Renal cortical epithelial cell (primary cell): ENCODE data around the gene SEC11C. TPM values are rescaled to one million over a fixed set of nuclear protein-coding genes. Genes with fewer than 3 reads are reported as not detected.

Experiments used
- total RNA-seq: library from RNA; depleted of rRNA; stranded (reverse); fragments of >200 nt; gene quantifications from 2 replicates; pipeline ENCODE4 v1.2.3, GENCODE V29; 2014

The SEC11C gene
- total RNA-seq, 1 donor from 2014 or later = 20.9 TPM

Other genes starting within 250 kb of the SEC11C start
- not detected in 2 replicates for gene GRP, start 80.3 kb downstream of the SEC11C start, total RNA-seq
- gene RAX, start 133.6 kb downstream of the SEC11C start, total RNA-seq = not detected in 2 replicates
- gene CPLX4, start 178.8 kb downstream of the SEC11C start, total RNA-seq = not detected in 2 replicates
- gene LMAN1, start 219.4 kb downstream of the SEC11C start, total RNA-seq = 131 and 208 TPM in 2 replicates